Suppressor macrophage treated with lipopolysaccharide for 4 hours (primary cell): ENCODE measurements around the gene GLB1L.
"Not testable (repeated sequence)": the region's sequence is repeated elsewhere in the genome, so short reads cannot be mapped to it uniquely, and the experiment has no call there.

ENCODE experiments used
- DNase-seq: peaks from one replicate; pipeline ENCODE4 v3.0.0-alpha.2; 2020

The GLB1L gene

DNA sequence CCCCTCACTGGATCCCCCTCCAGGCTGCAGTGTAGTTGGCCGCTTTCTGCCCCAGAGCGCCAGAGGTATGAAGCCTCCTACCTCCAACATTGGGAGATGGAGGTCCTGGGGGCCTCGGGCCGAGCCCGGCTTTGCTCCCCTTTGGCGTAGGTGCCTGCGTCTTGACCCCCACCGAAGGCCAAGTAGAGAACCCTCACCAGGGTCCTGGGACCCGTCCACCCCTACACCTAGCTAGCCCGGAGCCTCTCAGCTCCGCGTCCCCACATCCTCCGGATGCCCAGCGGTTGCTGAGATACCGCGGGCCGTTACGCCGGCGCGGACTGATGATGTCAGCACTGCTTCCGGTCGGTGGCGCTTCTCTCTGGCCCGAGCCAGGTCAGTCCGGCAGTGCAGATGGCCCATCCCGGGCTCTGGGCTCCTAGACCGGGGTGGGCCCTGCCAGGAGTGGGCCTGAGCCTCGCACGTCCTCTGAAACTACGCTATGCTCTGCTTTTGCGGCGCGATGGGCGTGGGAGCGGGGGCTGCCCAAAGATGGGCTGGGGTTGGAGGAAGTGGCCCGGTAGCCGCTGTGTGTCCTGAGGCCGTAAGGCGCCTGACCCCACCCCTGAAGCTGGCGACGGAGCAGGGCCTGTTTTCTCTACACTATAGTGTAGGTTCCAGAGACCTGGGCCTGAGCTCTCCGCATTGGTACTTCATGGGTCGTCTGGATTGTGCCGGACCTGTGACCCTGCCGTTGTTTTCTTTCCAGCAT, at the start of gene GLB1L, which contains the start of gene STK16:
Gene GLB1L (minus strand): TSS at position 297 of the 751 bp plus-strand sequence. CDS start 1,871 bp downstream, outside the sequence.
Gene STK16 (plus strand): TSS at position 332 of the 751 bp plus-strand sequence. CDS start 521 bp downstream, outside the sequence.
- peak; percentile 95 for DNase-seq

DNA sequence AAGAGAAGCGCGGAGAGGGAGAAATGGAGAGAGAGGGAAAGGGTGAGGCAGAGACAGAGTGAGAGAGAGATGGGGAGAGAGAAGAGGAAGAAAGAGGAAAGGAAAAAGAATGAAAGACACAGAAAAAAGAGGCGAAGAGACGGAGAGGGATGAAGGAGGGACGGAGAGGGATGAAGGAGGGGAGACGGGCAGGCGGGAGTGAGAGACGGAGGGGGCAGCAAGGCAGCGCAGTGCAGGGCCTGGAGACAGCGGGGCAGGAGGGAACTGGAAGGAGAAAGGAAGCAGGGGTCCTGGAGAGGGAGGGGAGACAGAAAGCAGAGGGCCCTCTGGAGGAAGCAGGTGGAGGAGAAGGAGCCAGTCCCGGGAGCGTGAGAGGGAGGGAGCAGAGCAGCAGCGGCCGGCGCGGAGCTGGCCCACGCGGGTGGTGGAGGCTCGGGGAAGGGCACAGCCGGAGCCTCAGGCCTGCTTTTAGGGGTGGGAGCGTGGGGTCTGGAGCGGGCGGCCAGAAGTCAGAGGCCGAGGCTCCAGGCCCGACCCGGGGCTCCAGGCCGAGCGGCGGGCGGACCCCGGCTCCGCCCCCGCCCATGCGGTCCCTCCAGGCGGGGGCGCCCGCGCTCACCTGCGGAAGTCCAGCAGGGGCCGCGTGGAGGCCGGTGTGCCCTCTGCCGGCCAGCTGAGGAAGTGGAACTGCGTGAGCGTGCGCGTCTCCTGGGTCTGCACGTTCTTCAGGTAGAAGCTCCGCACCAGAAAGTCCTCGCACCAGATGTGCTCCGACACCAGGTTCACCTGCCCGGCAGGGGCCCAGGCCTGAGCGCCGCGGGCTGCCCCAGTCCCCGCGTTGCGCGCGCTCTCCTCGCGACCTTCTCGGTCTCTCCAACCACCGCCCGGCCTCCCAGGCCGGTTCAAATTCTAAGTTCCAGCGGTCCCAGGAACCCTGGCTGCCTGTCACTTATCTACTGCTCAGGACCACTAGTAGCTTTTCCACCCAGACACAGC, 49.4 kb upstream of the GLB1L start:
- DNase-seq: peak; percentile 88

DNA sequence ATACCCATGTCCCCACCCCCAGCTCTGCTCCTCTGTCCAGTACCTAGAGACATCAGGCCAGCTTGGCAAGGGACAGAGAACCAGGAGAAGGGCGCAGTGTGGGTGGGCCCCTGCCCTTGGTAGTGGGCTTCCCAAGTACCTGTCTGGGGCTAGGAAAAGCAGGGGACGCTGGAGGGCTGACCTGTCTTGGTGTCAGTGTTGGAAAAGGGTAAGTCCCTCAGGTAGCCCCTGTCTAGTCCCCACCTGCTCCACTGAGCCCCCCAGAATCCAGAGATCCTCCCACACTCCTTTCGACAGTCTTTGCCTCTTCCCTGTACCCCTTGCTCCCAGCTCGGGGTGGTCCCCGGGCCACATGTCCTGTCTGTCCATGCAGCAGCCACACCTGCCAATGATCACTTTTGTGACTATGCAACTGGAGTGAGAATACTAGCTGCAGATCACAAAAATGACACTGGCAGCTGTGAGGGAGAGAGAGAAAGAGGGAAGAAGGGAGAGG, 48.5 kb upstream of the GLB1L start:
- DNase-seq: no peak

DNA sequence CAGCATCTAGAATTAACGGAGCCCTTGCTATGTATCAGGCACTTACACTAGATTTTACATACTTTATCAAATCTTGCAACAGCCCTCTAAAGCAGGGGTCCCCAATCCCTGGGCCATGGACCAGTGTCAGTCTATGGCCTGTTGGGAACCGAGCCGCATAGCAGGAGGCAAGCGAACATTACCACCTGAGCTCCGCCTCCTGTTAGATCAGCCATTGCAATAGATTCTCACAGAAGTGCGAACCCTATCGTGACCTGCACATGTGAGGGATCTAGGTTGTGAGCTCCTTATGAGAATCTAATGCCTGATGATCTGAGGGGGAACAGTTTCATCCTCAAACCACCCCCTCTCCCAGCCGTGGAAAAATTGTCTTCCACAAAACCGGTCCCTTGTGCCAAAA, 47.4 kb upstream of the GLB1L start:
- no peak for DNase-seq

DNA sequence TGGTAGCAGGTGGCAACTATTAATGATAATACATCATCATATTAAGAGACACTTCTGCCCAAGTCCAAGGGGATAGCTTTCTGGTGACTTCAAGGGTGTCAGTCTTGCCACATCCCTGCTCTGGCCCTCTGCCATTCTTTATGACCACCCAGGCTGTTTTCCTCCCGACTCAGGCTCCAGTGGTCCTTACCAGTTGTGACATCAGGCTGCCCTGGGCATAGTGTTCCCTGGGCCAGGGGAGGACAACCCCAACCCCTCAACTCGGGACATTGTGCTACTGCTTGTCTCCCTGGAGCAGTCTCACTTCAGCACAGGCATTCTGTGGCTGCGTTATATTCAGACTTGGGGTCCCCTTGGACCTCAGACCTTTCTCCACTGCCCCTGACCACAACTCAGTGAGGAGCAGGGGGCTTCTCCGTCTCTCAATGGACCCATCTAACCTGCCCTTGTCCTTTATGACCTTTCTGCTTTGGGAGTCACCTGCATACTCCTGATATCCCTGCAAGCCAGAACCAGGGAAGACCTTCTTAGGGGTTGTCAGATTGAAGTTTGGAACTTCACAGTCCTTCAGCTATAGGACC, 46.8 kb upstream of the GLB1L start:
- no peak for DNase-seq

DNA sequence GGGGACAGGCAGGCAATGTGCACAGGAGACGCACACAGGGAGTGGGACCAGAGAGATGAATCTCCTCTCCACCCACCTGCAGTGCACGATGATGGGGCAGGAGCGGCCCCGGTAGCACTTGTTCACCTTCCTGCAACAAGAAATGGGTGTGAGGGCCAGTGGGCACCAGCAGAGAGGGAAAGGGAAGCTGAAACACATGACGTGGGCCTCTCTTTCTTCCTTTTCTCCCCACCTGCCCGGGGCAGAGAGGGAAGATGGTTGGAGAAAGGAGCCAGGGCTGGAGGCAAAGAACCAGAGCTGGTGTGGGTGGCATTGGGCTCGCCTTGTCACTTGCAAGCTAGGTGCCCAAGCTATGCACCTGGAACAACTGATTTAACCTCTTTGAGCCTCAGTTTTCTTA, 46.1 kb upstream of the GLB1L start:
- DNase-seq: no peak

DNA sequence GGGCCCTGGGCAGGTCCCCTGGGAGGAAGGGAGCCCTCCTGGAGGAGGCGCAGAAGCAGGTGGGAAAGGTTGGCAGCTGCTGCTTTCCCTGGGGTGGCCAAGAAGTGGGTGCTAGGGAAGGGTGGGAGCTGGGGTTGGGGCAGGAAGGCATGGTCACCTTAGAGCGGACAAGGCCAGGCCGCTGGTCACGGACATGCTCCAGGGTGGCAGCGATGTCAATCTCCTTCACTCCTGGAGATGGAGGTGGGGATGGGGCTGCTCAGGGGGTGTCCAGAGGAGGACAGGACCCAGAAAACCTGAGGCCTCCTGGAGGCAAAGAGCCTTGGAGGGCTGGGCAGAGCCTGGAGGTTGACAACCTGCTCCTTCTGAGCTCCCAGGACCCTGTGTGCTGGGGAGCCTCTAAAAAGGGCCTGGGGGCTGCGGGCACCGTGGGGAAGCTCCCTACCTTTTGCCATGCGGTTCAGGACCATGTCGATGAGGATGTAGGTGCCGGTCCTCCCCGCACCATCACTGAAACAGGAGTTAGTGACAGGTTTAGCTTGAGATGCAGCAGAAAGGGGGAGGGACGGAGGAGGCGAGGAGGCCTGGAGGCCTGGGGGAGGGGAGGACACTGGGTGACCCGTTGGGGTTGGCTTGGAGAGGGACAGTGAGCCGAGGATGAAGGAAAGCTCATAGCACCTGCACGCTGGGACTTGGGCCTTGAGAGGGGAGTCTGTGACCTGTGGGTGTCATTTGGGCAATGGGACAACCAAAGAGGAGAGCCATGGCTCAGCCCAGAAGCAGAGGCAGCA, 45.3 kb upstream of the GLB1L start:
- no peak for DNase-seq

DNA sequence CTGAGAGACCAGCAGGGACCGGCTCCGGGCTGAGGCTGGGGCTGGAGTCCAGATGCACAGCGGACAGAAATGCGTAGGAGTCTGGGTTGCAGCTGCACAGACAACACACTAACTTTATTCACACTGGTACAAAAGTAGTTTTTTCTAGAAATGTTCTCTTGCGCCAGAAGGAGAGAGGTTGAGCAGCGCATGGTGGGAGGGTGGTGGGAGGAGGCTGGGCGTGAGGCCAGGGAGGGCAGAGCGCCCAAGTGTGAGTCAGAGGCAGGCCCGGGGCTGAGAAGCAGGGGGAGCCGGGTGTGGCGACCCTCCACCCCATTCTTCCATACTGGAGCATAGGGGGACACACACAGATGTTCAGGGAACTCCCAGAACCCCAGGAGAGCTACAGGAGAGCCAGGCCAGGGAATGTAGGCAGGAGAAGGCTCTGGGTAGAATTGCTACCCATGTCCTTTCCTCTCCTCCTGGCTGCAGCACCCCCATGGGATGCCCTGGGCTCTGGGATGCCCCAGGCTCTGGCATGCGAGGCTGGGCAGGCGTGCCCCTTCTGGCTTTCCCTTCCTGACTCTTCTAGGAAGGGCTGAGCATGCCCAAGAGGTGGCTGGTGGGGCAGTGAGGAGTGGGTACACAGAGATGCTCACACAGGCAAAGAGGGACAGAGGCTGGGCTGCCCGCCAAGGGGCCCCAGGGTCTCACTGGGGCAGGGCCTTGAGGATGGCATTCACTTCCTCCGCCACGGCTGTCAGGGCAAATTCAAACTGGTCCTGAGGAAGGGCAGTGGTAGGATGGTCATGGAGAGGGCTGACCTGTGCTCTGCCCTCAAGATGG, 44.5 kb upstream of the GLB1L start:
- no peak for DNase-seq

DNA sequence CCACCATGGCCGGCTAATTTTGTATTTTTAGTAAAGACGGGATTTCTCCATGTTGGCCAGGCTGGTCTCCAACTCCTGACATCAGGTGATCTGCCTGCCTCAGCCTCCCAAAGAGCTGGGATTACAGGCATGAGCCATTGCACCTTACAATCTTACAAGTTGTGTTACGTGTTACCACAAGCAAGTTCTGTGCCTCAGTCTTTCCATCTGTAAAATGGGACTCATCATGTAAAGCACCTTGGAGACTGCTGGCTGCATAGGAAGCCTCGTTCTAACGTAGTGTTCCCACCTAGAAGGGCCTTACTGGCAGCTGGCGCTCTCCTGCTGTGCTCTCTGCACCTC, 43.9 kb upstream of the GLB1L start:
- no peak for DNase-seq

DNA sequence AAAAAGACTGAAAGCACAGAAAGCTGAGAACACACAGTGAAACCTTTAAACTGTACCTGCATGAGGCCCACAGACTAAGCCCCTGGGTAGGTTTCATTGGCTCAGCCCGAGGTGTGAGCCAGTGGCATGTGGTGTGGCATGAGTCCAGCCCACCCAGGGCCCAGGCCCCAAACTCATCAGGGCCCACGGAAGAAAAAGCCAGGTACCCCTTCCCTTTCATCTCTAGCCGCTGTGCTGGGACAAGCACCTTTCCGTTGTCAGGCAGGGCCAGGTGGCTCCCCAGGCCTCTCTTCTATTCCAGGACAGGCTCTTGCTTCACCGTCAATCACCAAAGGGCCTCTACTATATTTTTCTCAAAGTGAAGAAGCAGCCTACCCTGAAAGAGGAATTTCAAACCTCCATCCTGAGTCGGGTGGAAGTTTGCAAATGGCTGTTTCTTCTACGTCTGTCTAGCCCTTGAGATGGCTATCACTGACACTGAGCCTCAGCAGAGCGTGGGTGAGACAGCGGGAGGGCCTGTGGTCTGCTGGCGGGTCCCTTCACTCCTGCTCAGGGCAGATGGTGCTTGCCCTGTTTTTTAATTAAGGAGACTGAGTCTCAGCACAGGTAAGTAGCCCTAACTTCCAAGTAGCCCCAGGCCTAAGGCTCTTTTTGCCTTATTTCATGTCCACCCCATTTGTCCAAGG, 42.5 kb upstream of the GLB1L start:
- DNase-seq: no peak

DNA sequence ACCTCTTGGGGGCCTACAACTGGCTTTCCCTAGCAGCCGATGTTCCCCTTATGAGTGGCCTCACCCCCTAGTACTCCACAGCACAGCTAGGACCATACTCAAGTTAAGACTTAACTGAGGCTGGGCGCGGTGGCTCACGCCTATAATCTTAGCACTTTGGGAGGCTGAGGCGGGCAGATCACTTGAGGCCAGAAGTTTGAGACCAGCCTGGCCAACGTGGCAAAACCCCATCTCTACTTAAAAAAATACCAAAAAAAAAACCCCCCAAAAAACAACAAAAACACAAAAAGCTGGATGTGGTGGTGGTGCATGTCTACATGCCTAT, 41.8 kb upstream of the GLB1L start:
- DNase-seq: not testable (repeated sequence)

DNA sequence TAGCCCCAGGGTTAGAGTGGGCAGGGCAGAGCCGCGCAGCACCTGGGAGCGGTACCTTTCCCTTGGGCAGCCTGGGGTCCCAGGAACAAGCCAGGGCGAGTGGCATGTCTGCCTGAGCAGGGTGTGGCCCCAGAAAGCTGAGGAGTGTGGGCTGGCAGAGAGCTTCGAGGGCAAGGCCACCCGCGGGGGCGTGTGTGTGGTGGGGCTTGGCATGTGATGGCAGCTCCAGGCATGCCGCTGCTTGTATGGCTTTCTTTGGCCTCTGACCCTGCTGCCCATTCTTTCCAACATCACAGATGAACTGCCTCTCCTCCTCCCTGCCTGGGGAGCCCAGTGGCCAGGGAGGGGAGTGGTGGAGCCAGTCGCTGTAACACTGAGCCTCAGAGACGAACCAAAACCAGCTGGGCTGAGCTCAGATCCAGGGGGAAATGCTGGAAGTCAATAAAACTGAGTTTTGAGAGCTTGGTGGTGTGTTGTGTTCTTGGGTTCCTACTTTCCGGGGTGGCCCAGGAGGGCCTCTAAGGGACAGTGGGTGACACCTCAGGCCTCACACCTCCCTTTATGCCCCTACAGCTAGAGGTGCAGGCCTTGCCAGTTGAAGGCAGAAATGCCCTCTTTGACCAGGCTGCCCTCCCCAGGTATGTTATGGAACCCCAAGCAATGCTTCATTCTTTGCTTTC, 41.3 kb upstream of the GLB1L start:
- DNase-seq: no peak

DNA sequence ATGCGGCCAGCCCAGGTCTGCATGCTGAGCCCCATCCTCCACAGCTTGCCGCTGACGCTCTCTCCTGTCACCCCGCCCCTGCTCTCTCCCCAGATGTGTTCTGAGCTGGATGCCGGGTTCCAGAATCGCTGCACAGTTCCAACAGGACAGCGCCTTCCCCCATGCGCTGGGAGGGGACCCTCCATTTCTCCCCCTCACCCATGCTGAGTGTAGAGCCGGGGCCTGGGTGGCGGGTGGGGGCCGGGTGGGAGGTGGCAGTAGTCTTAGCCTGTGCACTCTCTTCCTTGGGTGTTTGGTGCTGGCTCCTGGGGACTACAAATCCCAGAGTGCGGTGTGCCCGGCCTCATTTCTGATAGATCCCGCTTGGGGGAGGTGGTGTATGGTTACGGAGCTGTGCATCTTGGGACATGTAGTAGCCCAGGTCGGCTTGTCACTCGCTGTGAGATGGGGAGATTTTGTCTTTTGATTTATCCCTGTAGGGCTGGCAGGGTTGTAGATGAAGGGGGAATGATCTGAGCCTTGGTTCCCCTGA, 40.7 kb upstream of the GLB1L start:
- no peak for DNase-seq

DNA sequence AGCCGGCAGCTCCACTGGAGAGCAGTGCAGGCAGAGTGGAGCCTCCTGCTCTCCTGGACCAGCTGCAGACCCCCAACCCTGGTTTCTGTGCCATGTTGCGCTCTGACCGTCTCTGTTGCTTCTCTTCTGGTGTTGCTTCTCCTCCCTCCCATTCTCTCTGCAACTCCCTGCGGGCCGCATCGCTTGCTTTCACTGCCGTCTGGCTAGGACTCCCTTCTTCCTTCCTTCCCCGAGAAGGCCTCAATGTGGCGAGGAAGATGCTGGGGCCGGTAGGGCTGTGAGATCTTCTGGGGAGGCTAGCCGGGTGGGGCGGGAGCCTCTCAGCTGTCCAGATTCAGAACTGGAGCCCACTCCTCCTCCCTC, 40.1 kb upstream of the GLB1L start:
- no peak for DNase-seq

DNA sequence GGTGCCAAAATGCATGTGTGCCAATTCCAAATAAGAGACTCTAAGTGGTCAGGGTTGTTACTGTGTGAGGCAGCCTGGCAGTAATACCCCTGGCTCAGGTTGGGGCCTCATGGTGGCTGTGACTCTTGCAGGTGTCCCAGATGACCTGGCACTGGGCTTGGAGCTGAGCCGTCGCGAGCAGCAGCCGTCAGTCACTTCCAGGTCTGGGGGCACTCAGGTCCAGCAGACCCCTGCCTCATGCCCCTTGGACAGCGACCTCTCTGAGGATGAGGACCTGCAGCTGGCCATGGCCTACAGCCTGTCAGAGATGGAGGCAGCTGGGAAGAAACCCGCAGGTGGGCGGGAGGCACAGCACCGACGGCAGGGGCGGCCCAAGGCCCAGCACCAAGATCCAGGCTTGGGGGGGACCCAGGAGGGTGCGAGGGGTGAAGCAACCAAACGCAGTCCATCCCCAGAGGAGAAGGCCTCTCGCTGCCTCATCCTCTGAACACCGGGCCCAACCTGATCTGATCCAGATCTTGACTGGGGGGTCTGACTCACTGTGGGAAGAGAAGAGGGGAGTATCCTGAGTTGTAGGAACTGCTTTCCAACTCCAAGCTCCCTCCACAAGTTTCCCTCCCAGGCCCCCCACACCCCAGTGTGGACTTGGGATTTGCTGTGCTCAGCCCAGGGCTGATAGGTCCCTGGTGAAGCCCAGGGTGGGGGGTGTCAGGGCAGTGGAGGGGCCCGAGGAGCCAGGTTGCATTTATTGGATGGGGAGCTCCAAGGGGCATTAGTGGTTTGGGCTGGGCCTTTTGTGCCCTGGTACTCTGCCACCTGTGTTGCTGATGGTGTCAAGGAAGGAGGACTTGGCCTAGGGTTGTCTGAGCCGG, 39.5 kb upstream of the GLB1L start:
- no peak for DNase-seq

DNA sequence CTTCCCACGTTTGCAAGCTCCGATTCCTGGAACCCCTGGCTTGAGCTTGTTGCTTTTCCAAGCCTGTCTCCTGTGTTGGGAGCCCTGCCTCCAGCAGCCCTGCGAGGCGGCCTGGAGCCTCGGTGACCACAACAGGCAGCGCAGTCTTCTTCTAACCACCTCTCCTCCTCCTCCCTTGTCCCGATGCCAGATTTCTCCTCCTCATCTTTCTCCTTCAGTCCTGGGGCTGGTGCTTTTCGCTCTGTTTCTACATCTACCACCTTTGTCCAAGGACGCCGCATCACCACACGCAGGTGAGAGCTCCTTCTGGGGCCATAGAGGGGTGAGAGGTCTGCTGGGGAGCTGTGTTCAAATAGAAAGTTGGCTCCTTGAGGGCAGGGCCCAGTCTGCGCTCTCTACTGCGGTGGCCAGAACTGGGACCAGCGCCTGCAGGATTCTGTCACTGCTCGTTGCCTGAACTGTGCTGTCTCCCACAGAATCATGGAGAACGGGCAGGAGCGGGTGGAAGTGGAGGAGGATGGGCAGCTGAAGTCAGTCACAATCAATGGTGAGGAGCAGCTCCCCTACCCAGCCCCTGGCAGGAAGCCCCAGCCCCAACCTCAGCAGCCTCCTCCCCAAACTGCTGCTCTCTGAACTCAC, 37.8 kb upstream of the GLB1L start:
- no peak for DNase-seq

DNA sequence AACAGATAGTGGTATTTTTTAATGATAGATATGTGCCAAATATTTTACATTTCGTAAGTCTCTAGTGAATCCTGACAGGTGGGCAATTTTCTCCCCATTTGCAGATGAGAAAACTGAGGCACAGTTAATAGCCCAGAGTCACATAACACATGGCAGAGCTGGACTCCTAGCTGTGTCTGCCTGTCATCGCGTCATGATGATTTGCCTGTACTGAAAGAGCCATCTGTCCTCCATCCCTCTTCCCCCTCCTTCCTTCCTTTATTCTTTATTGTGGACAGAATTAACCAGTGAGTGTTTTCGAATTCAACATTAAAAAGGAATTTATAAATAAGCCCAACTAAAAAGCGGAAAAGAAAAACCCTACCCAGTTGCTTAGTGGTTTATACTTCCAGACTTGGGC, 37.1 kb upstream of the GLB1L start:
- no peak for DNase-seq

DNA sequence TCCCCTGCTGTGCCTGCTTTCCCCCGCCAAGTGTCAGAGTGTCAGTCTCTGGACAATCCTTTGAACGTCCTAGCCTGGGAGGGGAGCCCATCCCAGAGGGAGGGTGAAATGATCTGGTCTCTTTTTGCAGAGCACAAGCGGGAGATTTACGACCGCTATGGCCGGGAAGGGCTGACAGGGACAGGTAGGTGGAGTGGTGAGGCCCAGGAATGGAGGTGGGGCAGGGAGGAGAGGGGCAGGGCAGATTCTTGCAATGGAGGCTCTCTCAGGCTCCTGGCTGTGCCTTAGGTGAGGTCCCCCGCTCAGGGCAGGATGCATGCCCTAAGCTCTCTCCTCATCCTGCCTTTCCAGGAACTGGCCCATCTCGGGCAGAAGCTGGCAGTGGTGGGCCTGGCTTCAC, 36.3 kb upstream of the GLB1L start:
- DNase-seq: no peak

DNA sequence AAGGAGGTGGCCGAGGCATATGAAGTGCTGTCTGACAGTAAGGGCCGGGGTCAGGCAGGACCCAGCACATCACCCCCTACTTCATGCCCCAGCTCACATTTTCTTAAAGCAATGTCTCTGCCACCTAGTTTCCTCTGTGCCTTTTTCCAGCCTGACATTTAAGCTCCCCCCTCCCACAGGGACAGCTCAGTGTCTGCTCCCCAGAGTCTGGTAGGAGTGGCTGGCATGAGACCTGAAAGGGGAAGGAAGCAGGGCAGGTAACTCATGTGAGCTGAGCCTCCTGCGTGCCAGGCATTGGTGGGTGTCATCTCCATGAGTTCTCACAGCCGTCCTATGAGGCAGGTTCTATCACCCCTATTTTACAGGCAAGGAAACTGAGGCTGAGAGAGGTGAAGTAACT, 35.4 kb upstream of the GLB1L start:
- DNase-seq: no peak
